Stimulated activated memory B cell treated with anti-CD40 and anti-IgM and Interleukin-4, amounts not matched to agents 10 μg/mL and 1 μg/mL and 100 μg/mL, for 72 hours (primary cell): ENCODE data around the gene LDLRAP1.

Experiments
- ATAC-seq: fragments of 150-1000 bp; cut with Tn5 transposase; 2 replicates; pipeline ENCODE4 v1.10.0; 2021
- H3K27ac Mint-ChIP-seq: one replicate; pipeline ENCODE4 v1.8.0; 2022; ENCODE audit warnings: mild to moderate bottlenecking, mixed read lengths
- H3K27me3 Mint-ChIP-seq: one replicate; pipeline ENCODE4 v1.8.0; 2022; ENCODE audit warnings: mixed read lengths
- H3K36me3 Mint-ChIP-seq: one replicate; pipeline ENCODE4 v1.8.0; 2022; ENCODE audit warnings: mixed read lengths
- H3K4me1 Mint-ChIP-seq: one replicate; pipeline ENCODE4 v1.8.0; 2022; ENCODE audit warnings: mixed read lengths
- H3K4me3 Mint-ChIP-seq: one replicate; pipeline ENCODE4 v1.8.0; 2022; ENCODE audit warnings: mild to moderate bottlenecking, moderate library complexity, mixed read lengths
- H3K9me3 Mint-ChIP-seq: one replicate; pipeline ENCODE4 v1.8.0; 2022; ENCODE audit warnings: mixed read lengths

Gene LDLRAP1

DNA sequence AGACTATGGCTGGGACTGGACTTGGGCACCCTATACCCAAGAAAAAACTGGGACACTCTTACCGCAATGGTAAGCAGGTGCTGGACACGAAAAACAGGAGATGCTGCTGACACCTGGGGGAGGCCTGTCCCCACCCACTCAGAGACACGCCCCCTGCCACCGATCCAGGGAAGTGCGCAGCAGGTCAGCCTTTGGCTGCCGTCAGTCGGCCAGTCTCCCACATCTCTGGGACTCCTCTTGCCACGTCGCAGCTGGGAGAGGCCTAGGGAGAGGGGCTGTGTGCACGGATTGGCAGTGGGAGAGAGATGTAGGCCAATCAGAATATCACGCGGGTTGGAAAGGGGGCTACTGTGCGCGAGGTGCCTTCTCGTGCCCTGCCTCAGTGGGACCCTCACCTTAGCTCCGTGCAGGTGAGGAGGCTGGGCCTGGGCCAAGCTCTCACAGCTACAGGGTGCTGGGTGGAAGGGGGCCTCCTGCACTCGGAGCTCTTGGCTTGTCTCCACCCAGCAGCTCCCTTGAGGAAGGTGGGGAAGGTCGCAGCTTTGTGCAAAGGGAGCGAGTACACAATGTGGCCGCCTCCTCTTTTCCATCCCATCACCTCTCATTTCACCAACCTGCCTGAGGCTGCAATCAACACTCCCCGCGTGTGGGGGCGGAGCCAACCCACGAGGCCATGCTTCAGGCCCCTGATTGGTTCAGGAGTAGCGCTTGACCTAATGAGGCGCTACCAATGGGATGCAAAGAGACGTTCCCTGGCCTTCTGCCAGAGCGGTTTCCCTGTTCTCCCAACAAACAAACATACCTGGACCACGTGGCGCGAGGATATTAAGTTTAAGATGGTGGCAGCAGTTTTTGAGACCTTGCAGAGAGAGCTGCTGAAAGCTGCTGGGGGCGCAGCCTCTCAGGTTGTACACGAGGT lies 25.7 kb upstream of the LDLRAP1 start:
- Mint-ChIP-seq H3K36me3 (no peaks in the 10 kb centered on the region), H3K4me1 (peaks cover 18% of the 10 kb centered on the region), H3K27ac (no peak overlapping the region), H3K4me3 (no peak overlapping the region), H3K27me3 (no peaks in the 10 kb centered on the region), H3K9me3 (no peaks in the 10 kb centered on the region)
- no peak for ATAC-seq

DNA sequence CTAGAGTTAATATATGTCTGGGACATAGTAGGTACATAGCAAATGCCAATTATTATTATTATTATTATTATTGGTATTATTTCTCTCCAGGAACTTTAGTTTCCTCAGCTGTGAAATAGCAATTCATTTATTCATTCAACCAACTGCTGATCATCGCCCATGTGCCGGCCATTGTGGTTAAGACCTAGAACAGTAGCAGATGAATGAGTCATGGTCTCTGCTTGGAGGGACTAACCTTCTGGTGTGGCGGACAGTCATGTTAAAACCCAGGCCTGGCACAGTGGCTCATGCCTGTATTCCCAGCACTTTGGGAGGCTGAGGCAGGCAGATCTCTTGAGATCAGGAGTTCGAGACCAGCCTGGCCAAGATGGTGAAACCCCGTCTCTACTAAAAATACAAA lies 23.8 kb upstream of the LDLRAP1 start:
- Mint-ChIP-seq H3K4me1 (peaks cover 18% of the 10 kb centered on the region), H3K36me3 (no peaks in the 10 kb centered on the region), H3K27ac (no peak overlapping the region), H3K9me3 (no peaks in the 10 kb centered on the region), H3K27me3 (no peaks in the 10 kb centered on the region), H3K4me3 (no peak overlapping the region)
- ATAC-seq = no peak

DNA sequence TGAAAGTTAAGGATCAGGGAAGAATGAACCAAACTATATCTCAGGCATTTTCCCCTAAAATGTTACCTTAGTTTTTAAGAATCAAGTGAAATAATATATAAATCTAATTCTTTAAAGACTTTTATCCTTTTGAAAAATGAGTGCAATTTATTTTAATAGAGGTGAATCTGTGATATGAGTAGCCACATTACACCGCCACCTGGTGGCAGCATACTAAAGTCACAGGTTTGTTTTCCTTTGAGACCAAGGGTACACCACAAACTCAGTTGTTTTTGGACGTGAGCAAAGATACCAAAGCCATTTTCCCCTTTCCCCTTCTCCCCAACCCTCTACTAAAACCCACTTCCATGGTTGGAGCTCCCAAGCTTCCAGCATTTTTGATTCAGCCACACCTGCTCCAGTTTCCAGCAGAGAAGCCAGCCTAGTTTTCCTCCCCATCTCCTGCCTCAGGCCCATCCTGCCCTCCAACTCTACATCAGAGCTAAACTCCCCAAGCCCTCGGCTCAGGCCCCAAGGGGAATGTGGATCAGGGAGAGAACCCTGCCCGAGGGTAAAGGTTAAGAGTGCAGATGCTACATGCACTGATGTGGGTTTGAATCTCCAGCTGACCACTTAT lies 22.9 kb upstream of the LDLRAP1 start:
- Mint-ChIP-seq H3K27ac (no peak overlapping the region), H3K4me3 (no peak overlapping the region), H3K9me3 (peaks cover 5% of the 10 kb centered on the region), H3K36me3 (no peaks in the 10 kb centered on the region), H3K27me3 (peaks cover 8% of the 10 kb centered on the region), H3K4me1 (peaks cover 18% of the 10 kb centered on the region)
- peak; percentile 63 for ATAC-seq

DNA sequence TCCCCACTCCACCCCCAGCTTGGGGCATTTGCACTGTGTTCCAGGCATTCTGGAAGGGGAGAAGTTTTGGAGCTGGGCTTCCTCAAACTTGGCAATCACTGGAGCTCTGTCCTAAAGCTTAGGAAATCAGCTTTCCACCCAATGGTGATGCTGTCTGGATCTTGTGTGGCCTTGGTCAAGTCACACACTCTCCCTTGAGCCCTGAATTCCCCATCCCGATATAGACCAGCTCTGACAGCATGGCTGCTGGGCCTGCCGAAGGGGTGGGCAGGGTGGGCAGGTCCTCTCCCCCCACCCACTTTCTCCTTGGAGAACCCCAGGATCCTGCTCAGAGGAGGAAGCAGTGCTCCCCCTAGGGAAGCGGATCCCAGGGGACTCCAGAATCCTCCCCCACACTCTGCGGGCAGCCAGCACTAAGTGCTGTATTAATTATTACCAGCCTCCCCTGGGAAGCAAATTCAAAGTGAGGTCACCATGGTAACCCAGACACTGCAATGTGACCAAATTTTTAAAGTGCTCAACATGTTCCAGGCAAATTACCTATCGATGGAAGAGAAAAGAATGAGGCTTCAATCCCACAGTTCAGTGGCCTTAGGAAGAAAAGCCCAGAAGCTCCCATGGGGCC lies 21.3 kb upstream of the LDLRAP1 start:
- no peak overlapping the region for H3K4me3 Mint-ChIP-seq
- H3K27ac Mint-ChIP-seq = peak overlapping the region; percentile 28
- peaks cover 18% of the 10 kb centered on the region for H3K4me1 Mint-ChIP-seq
- no peaks in the 10 kb centered on the region for H3K36me3 Mint-ChIP-seq
- no peak for ATAC-seq
- H3K27me3 Mint-ChIP-seq = peaks cover 9% of the 10 kb centered on the region
- peaks cover 5% of the 10 kb centered on the region for H3K9me3 Mint-ChIP-seq

DNA sequence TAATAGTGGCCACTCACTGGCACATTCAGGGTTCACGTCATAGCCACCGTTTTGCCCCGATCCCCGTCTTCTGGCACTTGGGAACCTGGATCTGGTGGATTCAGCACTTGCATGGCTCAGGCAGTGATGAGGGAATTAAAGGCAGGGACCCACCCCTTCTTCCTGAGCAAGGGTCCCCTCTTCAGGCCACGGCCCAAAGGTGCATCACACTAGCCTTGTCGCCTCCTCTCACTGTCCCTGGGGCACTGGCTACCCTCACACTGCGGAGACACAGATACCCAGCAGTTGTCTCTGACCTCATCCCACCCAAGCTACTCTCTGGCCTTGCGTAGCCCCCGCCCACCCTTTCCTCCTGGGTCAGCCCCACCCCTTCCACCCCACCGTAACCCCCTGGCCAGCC lies 19.9 kb upstream of the LDLRAP1 start:
- H3K9me3 Mint-ChIP-seq = peaks cover 5% of the 10 kb centered on the region
- no peaks in the 10 kb centered on the region for H3K36me3 Mint-ChIP-seq
- ATAC-seq = no peak
- H3K27me3 Mint-ChIP-seq = peaks cover 9% of the 10 kb centered on the region
- H3K27ac Mint-ChIP-seq = no peak overlapping the region
- peaks cover 18% of the 10 kb centered on the region for H3K4me1 Mint-ChIP-seq
- H3K4me3 Mint-ChIP-seq = no peak overlapping the region

DNA sequence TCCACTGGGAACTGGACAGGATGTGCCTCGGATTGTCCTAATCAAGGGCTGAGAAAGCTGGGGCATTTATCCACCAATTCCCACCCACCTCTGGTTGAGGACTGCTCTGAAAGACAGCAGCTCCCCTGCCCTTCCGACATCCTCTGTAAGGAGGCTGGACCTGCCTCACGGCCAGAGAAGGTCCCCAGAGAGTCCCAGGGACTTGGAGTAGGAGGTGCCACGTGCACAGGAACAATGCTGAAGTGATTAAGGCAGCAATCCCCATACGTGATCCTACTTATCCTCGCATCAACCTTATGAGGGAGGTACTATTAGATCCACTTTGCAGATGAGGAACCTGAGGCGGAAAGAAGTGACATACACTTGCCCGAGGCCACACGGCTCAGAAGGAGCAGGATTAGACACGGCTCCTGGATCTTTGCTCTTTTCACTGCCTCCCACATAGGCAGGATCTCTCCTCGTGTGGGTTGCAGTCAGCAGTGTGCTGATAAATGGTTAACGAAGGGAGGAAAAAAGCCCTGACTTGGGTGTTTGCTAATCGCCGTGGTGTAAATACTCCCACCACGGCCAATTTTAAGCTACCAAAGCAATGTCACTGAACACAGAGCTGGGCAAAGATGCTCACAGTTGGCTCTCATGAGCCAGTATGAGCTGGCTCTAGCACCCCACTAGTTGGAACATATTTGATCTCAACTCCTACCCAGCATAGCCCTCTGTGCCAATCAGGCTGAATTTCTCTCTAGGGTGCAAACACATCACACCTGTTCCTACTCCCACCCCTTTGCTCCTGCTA lies 18.6 kb upstream of the LDLRAP1 start:
- Mint-ChIP-seq H3K4me1 (peaks cover 18% of the 10 kb centered on the region), H3K36me3 (no peaks in the 10 kb centered on the region), H3K9me3 (peaks cover 5% of the 10 kb centered on the region), H3K4me3 (no peak overlapping the region), H3K27me3 (peaks cover 21% of the 10 kb centered on the region), H3K27ac (no peak overlapping the region)
- no peak for ATAC-seq

DNA sequence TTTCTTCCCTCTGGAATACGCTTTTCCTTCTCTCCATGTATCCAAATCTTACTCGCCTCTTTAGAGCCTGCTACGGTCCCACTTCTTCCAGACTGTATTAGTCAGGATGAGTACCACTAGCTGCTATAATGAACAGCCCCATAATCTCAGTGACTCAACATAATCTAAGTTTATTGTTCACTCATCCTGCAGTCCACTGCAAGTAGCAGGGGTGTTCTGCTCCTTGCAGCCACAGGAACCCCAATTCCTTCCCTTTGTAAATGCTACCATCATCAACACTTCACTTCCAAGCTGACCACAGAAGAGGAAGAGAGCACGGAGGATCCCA lies 18.1 kb upstream of the LDLRAP1 start:
- Mint-ChIP-seq H3K27me3 (peaks cover 27% of the 10 kb centered on the region), H3K27ac (no peak overlapping the region), H3K4me1 (peaks cover 13% of the 10 kb centered on the region), H3K36me3 (no peaks in the 10 kb centered on the region), H3K9me3 (peaks cover 5% of the 10 kb centered on the region), H3K4me3 (no peak overlapping the region)
- no peak for ATAC-seq

DNA sequence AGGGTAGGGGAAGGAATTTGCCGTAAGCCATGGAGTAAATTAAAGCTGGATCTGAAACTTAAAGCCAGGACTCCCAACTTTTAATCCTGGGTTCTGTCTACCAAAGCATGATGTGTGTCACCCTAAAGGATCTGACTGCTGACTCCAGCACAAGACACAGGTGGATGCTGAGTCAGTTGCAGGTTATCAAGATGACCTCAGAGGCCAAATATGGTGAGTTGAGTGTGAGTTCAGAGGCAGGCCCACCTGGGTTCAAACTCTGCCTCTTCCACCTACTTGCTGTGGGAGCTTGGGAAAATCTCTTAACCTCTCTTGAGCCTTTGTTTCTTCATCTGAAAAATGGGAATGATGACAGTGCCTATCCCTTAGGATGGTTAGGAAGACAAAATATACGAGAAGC lies 16.7 kb upstream of the LDLRAP1 start:
- Mint-ChIP-seq H3K36me3 (no peaks in the 10 kb centered on the region), H3K4me1 (peaks cover 6% of the 10 kb centered on the region), H3K4me3 (no peak overlapping the region), H3K9me3 (peaks cover 5% of the 10 kb centered on the region), H3K27ac (no peak overlapping the region), H3K27me3 (peaks cover 28% of the 10 kb centered on the region)
- no peak for ATAC-seq

DNA sequence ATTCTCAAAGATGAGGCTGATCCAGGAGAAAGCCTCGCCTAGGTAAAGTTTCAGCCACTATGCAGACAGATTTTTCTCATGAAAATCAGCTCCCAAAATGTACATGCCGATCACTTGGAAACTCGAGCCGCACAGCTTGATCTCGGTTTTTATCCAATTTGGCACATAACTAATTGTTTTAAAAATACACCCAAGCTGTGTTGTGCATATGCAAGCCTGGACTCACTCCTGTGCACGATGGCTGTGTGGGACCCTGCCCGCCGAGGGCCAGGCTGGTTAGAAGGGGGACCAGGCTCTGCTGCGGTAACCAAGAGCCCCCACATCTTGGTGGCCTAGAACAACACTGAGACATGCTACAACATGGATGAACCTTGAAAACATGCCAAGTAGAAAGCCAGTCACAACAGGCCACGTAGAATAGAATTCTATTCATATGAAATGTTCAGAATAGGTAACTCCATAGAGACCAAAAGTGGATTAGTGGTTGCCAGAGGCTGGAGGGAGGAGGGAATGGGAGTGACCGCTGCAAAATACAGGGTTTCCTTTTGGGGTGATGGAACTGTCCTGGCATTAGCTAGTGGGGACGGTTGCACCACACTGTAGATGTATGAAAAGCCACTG lies 16.1 kb upstream of the LDLRAP1 start:
- Mint-ChIP-seq H3K4me1 (peaks cover 4% of the 10 kb centered on the region), H3K27ac (no peak overlapping the region), H3K27me3 (peaks cover 28% of the 10 kb centered on the region), H3K4me3 (no peak overlapping the region), H3K36me3 (no peaks in the 10 kb centered on the region), H3K9me3 (peaks cover 5% of the 10 kb centered on the region)
- ATAC-seq = no peak

DNA sequence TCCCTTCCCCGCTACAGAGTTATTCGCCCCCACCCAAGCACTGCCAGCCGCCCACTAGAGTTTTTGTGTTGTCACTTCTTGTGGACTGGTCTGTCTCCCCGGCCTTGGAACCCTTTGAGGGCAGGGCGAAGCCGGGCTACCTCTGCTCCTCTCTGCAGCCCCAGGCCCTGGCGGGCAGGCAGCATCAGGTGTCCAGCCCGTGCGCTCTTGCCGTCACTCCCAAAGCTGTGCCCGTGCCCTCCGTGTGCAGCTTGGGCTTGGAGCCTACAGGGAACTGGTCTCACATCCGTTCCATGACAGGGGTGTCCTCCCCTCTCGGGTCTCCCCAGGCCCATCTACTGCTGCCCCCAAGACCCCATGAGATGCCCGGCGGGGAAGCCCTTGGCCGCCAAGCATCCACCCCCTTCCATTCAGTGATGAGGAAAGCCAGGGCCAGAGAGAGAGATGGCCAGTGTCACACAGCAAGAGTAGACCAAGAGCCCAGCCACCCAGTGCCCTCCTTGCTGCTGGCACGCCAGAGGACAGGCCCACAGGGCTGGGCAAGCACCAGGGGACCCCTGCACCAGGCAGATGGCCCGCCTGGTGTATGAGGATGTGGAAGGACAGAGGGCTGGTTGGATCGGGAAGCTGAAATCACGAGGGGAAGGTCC lies 15.3 kb upstream of the LDLRAP1 start:
- Mint-ChIP-seq H3K4me3 (no peak overlapping the region), H3K9me3 (peaks cover 5% of the 10 kb centered on the region), H3K36me3 (no peaks in the 10 kb centered on the region), H3K4me1 (no peaks in the 10 kb centered on the region), H3K27me3 (peaks cover 28% of the 10 kb centered on the region), H3K27ac (no peak overlapping the region)
- ATAC-seq = no peak

DNA sequence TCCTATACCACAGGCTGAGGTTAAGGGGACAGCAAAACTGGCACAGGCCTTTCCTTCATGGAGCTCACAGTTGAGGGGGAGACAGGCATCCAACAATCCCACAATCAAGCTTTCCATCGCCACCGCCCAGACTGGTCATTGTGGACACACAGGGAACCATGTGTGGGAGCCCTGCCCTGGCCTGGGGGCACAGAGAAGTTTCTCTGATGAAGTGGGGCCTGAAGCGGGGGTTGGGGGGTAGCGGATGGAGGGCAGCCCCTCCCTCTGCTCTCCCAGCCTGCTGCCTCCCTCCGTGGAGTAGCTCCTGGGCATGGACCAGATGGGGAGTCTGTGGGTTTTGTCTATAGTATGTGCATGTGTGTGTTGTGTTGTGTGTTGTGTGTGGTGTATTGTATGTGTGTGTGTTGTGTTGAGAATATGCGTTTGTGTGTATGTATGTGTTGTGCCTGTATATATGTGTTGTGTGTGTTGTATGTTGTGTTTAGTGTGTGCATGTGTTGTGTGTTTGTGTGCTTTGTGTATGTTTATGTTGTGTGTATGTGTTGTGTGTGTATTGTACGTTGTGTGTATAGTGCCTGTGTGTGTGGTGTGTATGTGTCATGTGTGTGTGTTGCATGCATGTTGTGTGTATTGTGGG lies 14.4 kb upstream of the LDLRAP1 start:
- no peaks in the 10 kb centered on the region for H3K4me1 Mint-ChIP-seq

DNA sequence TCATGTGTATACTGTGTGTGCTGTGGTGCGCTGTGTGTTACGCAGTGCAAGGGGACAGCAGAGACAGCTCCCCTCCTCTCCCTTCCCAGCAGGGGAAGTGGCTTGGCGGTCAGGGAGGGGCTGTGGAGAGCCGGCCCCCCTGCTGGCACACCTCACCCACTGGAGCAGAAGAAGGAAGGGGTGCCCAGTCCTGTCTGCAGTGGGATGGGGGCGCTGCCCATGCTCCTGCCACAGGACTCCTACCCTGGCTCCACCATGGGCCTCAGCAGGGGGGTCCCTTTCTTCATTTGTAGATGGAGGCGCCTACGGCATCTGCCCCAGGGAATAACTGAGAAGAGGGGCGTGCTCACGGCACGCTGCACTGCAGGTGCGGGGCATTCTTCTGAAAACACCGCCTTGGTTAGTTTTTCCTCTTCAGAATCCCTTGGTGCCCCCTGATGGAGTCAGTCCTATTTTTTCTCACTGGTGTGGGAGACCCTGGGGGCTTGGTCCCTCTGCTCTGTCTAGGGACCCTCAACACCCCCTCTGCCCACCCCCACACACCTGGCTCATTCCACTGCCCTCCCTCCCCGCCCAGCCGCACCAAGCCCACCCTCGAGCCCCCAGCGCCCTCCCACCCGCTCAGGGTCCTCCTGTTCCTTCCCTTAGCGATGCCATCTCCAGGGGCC lies 13.8 kb upstream of the LDLRAP1 start:
- Mint-ChIP-seq H3K27ac (no peak overlapping the region), H3K27me3 (peaks cover 28% of the 10 kb centered on the region), H3K36me3 (no peaks in the 10 kb centered on the region), H3K4me3 (no peak overlapping the region), H3K9me3 (peaks cover 5% of the 10 kb centered on the region), H3K4me1 (no peaks in the 10 kb centered on the region)
- peak; percentile 45 for ATAC-seq

More for the DNA sequence above, 14.4 kb upstream of the LDLRAP1 start:
- Mint-ChIP-seq H3K27me3 (peaks cover 28% of the 10 kb centered on the region), H3K36me3 (no peaks in the 10 kb centered on the region), H3K9me3 (peaks cover 5% of the 10 kb centered on the region), H3K4me3 (no peak overlapping the region), H3K27ac (no peak overlapping the region)
- ATAC-seq = no peak

DNA sequence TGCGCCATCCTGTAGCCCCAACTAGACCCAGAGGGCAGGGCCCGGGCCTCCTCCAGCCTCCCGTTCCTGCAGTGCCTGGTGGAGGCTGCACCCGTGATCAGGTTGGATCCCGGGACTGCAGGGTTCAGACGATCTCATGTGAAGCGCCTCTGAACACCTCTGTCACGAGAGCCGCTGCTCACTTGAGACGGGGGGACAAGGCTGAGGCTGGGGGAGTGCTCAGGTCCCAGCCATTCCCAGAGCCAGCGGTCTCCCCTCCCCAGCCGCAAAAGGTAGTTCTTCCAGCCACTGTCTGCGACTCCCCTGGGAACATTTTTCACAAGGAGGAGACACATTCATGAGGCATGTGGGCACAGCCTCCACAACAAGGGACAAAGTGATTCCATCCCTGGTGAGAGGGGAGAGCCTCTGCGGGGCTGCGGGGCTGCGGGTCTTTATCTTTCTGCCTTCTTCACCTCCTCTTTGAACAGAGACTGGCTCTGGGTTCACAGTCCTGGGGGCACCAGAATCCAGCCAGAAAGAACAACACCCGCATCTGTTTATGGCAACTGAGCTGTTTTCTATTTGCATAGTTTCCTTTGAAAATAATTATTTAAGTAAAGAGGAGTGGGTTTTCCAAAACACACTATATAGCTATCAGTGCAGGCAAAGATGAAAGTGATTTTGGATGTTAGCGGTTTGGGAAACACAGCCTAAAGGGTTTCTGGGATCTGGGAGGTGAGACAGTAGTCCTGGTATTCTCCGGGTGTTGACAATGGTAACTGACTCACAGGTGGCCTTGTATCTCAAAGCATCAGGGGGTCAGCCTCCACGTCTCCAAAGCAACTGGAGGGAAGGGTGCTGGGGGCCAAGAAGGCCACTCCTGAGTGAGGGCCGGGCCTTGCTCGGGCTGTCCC lies 13.0 kb upstream of the LDLRAP1 start:
- ATAC-seq = no peak
- Mint-ChIP-seq H3K27ac (no peak overlapping the region), H3K4me1 (no peaks in the 10 kb centered on the region)

More for the DNA sequence above, 13.0 kb upstream of the LDLRAP1 start:
- H3K36me3 Mint-ChIP-seq = no peaks in the 10 kb centered on the region
- peaks cover 2% of the 10 kb centered on the region for H3K9me3 Mint-ChIP-seq
- H3K27me3 Mint-ChIP-seq = peaks cover 22% of the 10 kb centered on the region
- no peak overlapping the region for H3K4me3 Mint-ChIP-seq
